GM18858 (cell line): ENCODE results near the gene ADIPOR1.
"Not testable (repeated sequence)": the region's sequence is repeated elsewhere in the genome, so short reads cannot be mapped to it uniquely, and the experiment has no call there.

ENCODE experiments used
- ATAC-seq: cut with Tn5 transposase; IDR thresholded peaks from one replicate; pipeline ENCODE4 v1.9.1; 2021; ENCODE audit not compliant: unreplicated experiment

ADIPOR1 gene

GRCh38 chr1:202941372-202941771 lies 16.7 kb downstream of the ADIPOR1 start:
- ATAC-seq: no peak

- no peak for ATAC-seq
Measured at GRCh38 chr1:202940561-202940960, 17.6 kb downstream of the ADIPOR1 start.

- ATAC-seq: no peak
Measured at GRCh38 chr1:202938287-202938925, 19.7 kb downstream of the ADIPOR1 start.

- not testable (repeated sequence) for ATAC-seq
Measured at GRCh38 chr1:202936409-202936808, 21.7 kb downstream of the ADIPOR1 start.

- no peak for ATAC-seq
Measured at GRCh38 chr1:202935844-202936243, 22.3 kb downstream of the ADIPOR1 start.

GRCh38 chr1:202934755-202935154 lies 23.4 kb downstream of the ADIPOR1 start:
- ATAC-seq: no peak

- no peak for ATAC-seq
Measured at GRCh38 chr1:202932476-202932875, 25.6 kb downstream of the ADIPOR1 start.

- peak; percentile 75 for ATAC-seq
Measured at GRCh38 chr1:202926581-202927491, 31.3 kb downstream of the ADIPOR1 start, which contains the start of gene KLHL12. Gene KLHL12 (minus strand): TSS chr1:202927234. CDS start chr1:202925162, 2,072 bp downstream.

- no peak for ATAC-seq
Measured at GRCh38 chr1:202923533-202923932, 34.6 kb downstream of the ADIPOR1 start.

- no peak for ATAC-seq
Measured at GRCh38 chr1:202919615-202920014, 38.5 kb downstream of the ADIPOR1 start.

- no peak for ATAC-seq
Measured at GRCh38 chr1:202915146-202915545, 43.0 kb downstream of the ADIPOR1 start.

- ATAC-seq: not testable (repeated sequence)
Measured at GRCh38 chr1:202912476-202912875, 45.6 kb downstream of the ADIPOR1 start.

- no peak for ATAC-seq
Measured at GRCh38 chr1:202909494-202909893, 48.6 kb downstream of the ADIPOR1 start.

- no peak for ATAC-seq
Measured at GRCh38 chr1:202908998-202909397, 49.1 kb downstream of the ADIPOR1 start.

- no peak for ATAC-seq
Measured at GRCh38 chr1:202905331-202905730, 52.8 kb downstream of the ADIPOR1 start.

- not testable (repeated sequence) for ATAC-seq
Measured at GRCh38 chr1:202903808-202904207, 54.3 kb downstream of the ADIPOR1 start.

- ATAC-seq: no peak
Measured at GRCh38 chr1:202901555-202901954, 56.6 kb downstream of the ADIPOR1 start.

GRCh38 chr1:202892501-202892900 lies 65.6 kb downstream of the ADIPOR1 start:
- ATAC-seq: no peak
